ENCODE data around the gene RAG1. TPM values are rescaled to one million over a fixed set of nuclear protein-coding genes. Genes with fewer than 3 reads are reported as not detected.

Gene RAG1
- total RNA-seq, 2 donors from 2014 or later, result 0.42 to 0.86 TPM

DNA sequence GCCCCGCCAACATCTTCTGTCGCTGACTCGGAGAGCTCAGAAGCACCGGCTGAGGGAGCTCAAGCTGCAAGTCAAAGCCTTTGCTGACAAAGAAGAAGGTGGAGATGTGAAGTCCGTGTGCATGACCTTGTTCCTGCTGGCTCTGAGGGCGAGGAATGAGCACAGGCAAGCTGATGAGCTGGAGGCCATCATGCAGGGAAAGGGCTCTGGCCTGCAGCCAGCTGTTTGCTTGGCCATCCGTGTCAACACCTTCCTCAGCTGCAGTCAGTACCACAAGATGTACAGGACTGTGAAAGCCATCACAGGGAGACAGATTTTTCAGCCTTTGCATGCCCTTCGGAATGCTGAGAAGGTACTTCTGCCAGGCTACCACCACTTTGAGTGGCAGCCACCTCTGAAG, 6.7 kb downstream of the RAG1 start:
- TF ChIP-seq, protein P1, sequence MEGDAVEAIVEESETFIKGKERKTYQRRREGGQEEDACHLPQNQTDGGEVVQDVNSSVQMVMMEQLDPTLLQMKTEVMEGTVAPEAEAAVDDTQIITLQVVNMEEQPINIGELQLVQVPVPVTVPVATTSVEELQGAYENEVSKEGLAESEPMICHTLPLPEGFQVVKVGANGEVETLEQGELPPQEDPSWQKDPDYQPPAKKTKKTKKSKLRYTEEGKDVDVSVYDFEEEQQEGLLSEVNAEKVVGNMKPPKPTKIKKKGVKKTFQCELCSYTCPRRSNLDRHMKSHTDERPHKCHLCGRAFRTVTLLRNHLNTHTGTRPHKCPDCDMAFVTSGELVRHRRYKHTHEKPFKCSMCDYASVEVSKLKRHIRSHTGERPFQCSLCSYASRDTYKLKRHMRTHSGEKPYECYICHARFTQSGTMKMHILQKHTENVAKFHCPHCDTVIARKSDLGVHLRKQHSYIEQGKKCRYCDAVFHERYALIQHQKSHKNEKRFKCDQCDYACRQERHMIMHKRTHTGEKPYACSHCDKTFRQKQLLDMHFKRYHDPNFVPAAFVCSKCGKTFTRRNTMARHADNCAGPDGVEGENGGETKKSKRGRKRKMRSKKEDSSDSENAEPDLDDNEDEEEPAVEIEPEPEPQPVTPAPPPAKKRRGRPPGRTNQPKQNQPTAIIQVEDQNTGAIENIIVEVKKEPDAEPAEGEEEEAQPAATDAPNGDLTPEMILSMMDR (conservative IDR thresholded peaks at IDR 0.05), result no peak
- Histone ChIP-seq H3K36me3 (ENCODE audit: control insufficient read depth, insufficient read depth, low read length) (no peaks in the 10 kb centered on the region), H3K4me3 (ENCODE audit: low read length) (no peak overlapping the region), H3K9me3 (ENCODE audit: control insufficient read depth, low read length) (no peaks in the 10 kb centered on the region), H3K4me1 (ENCODE audit: control insufficient read depth, insufficient read depth, low read length) (no peaks in the 10 kb centered on the region), H3K27ac (ENCODE audit: low read depth, low read length) (no peak overlapping the region), H3K9ac (ENCODE audit: extremely low read depth, low read length, poor library complexity, severe bottlenecking) (no peak overlapping the region), H3K27me3 (ENCODE audit: control insufficient read depth, insufficient read depth, low read length, poor library complexity, severe bottlenecking) (peaks cover 18% of the 10 kb centered on the region)
- Mint-ChIP-seq H3K27ac (no peak overlapping the region), H3K9me3 (peaks cover 2% of the 10 kb centered on the region), H3K27me3 (ENCODE audit: insufficient read depth) (peaks cover 3% of the 10 kb centered on the region), H3K36me3 (ENCODE audit: low read depth) (no peaks in the 10 kb centered on the region), H3K4me3 (no peak overlapping the region), H3K4me1 (no peaks in the 10 kb centered on the region)
- no peak for DNase-seq
- 86 to 92% methylated on average over 7 to 8 of the region's 8 CpGs for WGBS, 2 experiments (ENCODE audit: insufficient coverage in 1 of 2, insufficient read length in 1 of 2)

DNA sequence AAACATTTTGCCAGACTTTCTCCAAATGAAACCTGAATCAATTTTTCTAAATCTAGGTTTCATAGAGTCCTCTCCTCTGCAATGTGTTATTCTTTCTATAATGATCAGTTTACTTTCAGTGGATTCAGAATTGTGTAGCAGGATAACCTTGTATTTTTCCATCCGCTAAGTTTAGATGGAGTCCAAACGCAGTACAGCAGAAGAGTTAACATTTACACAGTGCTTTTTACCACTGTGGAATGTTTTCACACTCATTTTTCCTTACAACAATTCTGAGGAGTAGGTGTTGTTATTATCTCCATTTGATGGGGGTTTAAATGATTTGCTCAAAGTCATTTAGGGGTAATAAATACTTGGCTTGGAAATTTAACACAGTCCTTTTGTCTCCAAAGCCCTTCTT, 9.6 kb downstream of the RAG1 start:
- H3K4me1 Mint-ChIP-seq, result no peaks in the 10 kb centered on the region
- H3K27me3 Mint-ChIP-seq (ENCODE audit: insufficient read depth), result peaks cover 3% of the 10 kb centered on the region

DNA sequence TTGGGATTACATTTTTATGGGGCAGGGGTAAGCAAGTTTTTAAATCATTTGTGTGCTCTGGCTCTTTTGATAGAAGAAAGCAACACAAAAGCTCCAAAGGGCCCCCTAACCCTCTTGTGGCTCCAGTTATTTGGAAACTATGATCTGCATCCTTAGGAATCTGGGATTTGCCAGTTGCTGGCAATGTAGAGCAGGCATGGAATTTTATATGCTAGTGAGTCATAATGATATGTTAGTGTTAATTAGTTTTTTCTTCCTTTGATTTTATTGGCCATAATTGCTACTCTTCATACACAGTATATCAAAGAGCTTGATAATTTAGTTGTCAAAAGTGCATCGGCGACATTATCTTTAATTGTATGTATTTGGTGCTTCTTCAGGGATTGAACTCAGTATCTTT, 10.1 kb downstream of the RAG1 start:
- H3K27ac Mint-ChIP-seq, result no peak overlapping the region
- Histone ChIP-seq H3K27ac (ENCODE audit: low read depth, low read length) (no peak overlapping the region), H3K4me3 (ENCODE audit: low read length) (no peak overlapping the region), H3K36me3 (ENCODE audit: control insufficient read depth, insufficient read depth, low read length) (no peaks in the 10 kb centered on the region), H3K4me1 (ENCODE audit: control insufficient read depth, insufficient read depth, low read length) (no peaks in the 10 kb centered on the region), H3K9me3 (ENCODE audit: control insufficient read depth, low read length) (peaks cover 23% of the 10 kb centered on the region), H3K9ac (ENCODE audit: extremely low read depth, low read length, poor library complexity, severe bottlenecking) (no peak overlapping the region), H3K27me3 (ENCODE audit: control insufficient read depth, insufficient read depth, low read length, poor library complexity, severe bottlenecking) (peaks cover 6% of the 10 kb centered on the region)
- no peak for DNase-seq
- no peak overlapping the region for H3K4me3 Mint-ChIP-seq
- no peaks in the 10 kb centered on the region for H3K4me1 Mint-ChIP-seq
- H3K27me3 Mint-ChIP-seq (ENCODE audit: insufficient read depth), result peaks cover 3% of the 10 kb centered on the region
- TF ChIP-seq, protein P1 (conservative IDR thresholded peaks at IDR 0.05), result no peak
- H3K36me3 Mint-ChIP-seq (ENCODE audit: low read depth), result no peaks in the 10 kb centered on the region
- WGBS, 2 experiments (ENCODE audit: insufficient coverage in 1 of 2, insufficient read length in 1 of 2), result no CpG with 5 or more reads among the region's 2 CpGs
- H3K9me3 Mint-ChIP-seq, result peaks cover 22% of the 10 kb centered on the region

More for the DNA sequence above, 9.6 kb downstream of the RAG1 start:
- TF ChIP-seq, protein P1 (conservative IDR thresholded peaks at IDR 0.05), result no peak
- Mint-ChIP-seq H3K9me3 (peaks cover 20% of the 10 kb centered on the region), H3K27ac (no peak overlapping the region), H3K4me3 (no peak overlapping the region), H3K36me3 (ENCODE audit: low read depth) (no peaks in the 10 kb centered on the region)
- no peak for DNase-seq
- no peak overlapping the region for H3K27ac ChIP-seq (ENCODE audit: low read depth, low read length)
- H3K36me3 ChIP-seq (ENCODE audit: control insufficient read depth, insufficient read depth, low read length), result no peaks in the 10 kb centered on the region
- H3K27me3 ChIP-seq (ENCODE audit: control insufficient read depth, insufficient read depth, low read length, poor library complexity, severe bottlenecking), result peaks cover 6% of the 10 kb centered on the region
- 80% methylated on average over 2 of the region's 2 CpGs; no CpG with 5 or more reads in 1 of the 2 experiments for WGBS, 2 experiments (ENCODE audit: insufficient coverage in 1 of 2, insufficient read length in 1 of 2)
- H3K4me3 ChIP-seq (ENCODE audit: low read length), result no peak overlapping the region
- peaks cover 21% of the 10 kb centered on the region for H3K9me3 ChIP-seq (ENCODE audit: control insufficient read depth, low read length)
- H3K9ac ChIP-seq (ENCODE audit: extremely low read depth, low read length, poor library complexity, severe bottlenecking), result no peak overlapping the region
- no peaks in the 10 kb centered on the region for H3K4me1 ChIP-seq (ENCODE audit: control insufficient read depth, insufficient read depth, low read length)
